GM12872 (cell line): ENCODE results near the gene SLC5A5.

Experiments used
- TF ChIP-seq, protein P1 (sequence below): IDR thresholded peaks from 3 replicates; pipeline ENCODE4 v1.5.1; 2011; ENCODE audit warnings: low read depth, mild to moderate bottlenecking, low read length, moderate library complexity; ENCODE audit not compliant: insufficient read depth

SLC5A5 gene

DNA sequence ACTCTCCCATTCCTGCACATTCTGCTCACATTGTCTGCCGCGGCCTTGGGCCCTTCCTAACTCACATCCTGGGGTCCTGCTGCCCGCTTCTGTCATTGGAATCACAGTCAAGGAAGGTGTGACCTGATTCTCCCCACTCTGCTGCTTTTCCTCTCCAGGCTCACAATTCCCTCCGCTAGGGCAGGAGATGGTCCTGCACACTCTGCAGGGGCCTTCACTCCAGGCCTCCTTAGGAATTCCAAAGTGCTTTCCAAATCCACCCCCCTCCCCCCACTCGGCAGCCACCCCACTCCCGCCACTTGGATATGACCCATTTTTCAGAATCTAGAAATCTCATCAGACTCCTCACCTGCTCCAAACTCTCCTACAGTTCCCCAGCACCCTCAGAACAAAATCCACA is 3.1 kb upstream of the SLC5A5 start:
- TF ChIP-seq, protein P1, sequence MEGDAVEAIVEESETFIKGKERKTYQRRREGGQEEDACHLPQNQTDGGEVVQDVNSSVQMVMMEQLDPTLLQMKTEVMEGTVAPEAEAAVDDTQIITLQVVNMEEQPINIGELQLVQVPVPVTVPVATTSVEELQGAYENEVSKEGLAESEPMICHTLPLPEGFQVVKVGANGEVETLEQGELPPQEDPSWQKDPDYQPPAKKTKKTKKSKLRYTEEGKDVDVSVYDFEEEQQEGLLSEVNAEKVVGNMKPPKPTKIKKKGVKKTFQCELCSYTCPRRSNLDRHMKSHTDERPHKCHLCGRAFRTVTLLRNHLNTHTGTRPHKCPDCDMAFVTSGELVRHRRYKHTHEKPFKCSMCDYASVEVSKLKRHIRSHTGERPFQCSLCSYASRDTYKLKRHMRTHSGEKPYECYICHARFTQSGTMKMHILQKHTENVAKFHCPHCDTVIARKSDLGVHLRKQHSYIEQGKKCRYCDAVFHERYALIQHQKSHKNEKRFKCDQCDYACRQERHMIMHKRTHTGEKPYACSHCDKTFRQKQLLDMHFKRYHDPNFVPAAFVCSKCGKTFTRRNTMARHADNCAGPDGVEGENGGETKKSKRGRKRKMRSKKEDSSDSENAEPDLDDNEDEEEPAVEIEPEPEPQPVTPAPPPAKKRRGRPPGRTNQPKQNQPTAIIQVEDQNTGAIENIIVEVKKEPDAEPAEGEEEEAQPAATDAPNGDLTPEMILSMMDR: no peak

DNA sequence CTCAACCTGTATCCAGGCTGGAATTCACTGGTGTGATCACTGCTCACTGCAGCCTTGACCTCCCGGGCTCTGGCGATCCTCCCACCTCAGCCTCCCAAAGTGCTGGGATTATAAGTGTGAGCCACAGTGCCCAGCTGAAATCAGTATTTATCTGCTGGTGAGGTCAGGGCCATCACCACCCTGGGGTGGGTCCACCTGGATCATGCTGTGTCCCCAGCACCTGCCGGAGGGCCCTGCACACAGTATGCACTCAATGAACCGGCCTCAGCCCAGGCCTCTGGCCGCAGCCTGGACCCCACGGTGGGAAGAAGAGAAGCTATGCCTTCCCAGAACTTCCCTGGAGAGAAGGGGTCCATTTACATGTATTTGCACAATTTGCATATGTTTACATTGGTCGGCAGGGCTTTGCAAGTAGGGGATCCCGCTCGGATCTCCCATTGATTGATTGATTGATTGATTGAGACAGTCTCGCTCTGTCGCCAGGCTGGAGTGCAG is 2.6 kb upstream of the SLC5A5 start:
- TF ChIP-seq, protein P1: no peak

DNA sequence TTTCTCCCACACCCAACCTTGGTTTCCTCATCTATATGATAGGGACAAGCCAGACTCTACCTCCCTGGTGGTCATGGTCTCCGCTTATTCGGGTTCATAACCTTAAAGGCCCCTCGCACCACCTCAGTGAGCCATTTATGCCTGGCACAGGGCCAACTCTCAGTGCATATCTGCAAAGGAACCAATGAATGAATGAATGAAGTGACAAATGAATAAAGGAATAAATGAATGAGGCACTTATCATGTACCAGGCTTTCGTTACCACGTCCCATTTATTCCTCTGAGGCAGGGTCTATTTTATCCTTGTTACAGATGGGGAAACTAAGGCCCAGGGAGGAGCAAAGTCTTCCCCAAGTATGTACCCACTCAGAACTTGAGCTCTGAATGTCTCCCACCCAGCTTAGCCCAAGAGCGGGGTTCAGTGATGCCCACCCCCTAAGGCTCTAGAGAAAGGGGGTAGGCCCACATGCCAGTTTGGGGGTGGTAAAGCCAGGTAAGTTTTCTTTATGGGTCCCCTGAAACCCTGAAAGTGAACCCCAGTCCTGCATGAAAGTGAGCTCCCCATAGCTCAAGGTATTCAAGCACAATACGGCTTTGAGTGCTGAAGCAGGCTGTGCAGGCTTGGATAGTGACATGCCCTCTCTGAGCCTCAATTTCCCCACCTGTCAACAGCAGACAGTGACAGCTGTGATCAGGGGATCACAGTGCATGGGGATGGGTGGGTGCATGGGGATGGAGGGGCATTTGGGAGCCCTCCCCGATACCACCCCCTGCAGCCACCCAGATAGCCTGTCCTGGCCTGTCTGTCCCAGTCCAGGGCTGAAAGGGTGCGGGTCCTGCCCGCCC is 490 bp upstream of the SLC5A5 start:
- TF ChIP-seq, protein P1: no peak

DNA sequence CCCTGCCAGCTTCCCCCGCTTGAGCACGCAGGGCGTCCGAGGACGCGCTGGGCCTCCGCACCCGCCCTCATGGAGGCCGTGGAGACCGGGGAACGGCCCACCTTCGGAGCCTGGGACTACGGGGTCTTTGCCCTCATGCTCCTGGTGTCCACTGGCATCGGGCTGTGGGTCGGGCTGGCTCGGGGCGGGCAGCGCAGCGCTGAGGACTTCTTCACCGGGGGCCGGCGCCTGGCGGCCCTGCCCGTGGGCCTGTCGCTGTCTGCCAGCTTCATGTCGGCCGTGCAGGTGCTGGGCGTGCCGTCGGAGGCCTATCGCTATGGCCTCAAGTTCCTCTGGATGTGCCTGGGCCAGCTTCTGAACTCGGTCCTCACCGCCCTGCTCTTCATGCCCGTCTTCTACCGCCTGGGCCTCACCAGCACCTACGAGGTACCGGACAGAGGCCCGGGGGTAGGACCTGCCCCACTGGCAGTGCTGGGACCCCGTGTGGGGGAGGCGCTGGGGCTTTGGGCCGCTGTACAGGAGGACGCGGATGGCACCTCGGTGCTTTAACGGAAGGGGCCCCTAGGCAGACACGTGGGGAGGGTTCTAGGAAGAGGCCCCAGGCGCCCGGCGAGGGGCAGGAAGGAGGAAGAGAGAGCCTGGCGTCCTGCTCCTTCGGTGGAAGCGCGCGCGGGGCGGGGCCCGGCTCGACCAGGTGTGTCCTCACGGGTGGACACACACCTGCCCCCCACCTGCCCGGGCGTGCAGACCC is 681 bp downstream of the SLC5A5 start:
- TF ChIP-seq, protein P1: no peak

- TF ChIP-seq, protein P1: no peak
Observed at GRCh38 chr19:17873786-17874757, 2.3 kb downstream of the SLC5A5 start.

DNA sequence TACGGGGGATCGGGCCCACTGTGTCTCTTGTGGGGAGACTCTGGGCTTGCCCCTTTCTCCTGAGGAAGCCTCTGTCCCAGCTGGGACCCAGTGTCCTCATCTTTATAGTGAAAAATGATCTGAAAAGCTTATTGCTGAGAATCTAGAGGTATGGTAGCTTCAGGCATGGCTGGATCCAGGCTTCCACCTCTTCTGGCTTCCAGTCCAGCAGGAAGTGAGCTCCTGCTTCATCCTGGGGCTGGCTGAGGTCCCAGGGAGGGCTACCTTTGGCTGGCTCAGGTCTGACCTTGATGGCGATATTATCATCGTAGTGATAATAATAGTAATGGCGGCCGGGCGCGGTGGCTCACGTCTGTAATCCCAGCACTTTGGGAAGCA is 3.0 kb downstream of the SLC5A5 start:
- TF ChIP-seq, protein P1: no peak
